Thoracic aorta endothelial cell (primary cell): ENCODE data around the gene HERPUD1. TPM values are rescaled to one million over a fixed set of nuclear protein-coding genes. Genes with fewer than 3 reads are reported as not detected.

Experiments used
- total RNA-seq: library from RNA; depleted of rRNA; stranded (reverse); fragments of >200 nt; gene quantifications from 2 replicates; pipeline ENCODE4 v1.2.3, GENCODE V29; 2012

HERPUD1 gene
- total RNA-seq = 62.1 and 67.3 TPM in 2 replicates

GRCh38 chr16:56931892-56932720 is at the start of gene HERPUD1:
HERPUD1 (plus strand) TSS chr16:56932142; CDS start chr16:56932245, 103 bp downstream.

GRCh38 chr16:56961851-56962281 is 29.9 kb downstream of the HERPUD1 start, which contains the start of gene CETP:
CETP (plus strand) TSS chr16:56961950; CDS start chr16:56961980, 30 bp downstream.

GRCh38 chr16:56988948-56989945 is 57.3 kb downstream of the HERPUD1 start, which contains the start of gene NLRC5:
NLRC5 (plus strand) TSS chr16:56989557; CDS start chr16:57020713, 31,156 bp downstream.

Other genes starting within 250 kb of the HERPUD1 start
- gene MT1X, start 249.7 kb upstream of the HERPUD1 start, total RNA-seq = 48.5 and 48.7 TPM in 2 replicates
- gene NUP93, start 202.0 kb upstream of the HERPUD1 start, total RNA-seq = 98.4 and 103 TPM in 2 replicates
- gene SLC12A3, start 66.9 kb upstream of the HERPUD1 start, total RNA-seq = not detected in 2 replicates
- gene CETP, start 29.8 kb downstream of the HERPUD1 start, total RNA-seq = 0.13 and 0.43 TPM in 2 replicates
- gene NLRC5, start 57.4 kb downstream of the HERPUD1 start, total RNA-seq = 18.0 and 21.4 TPM in 2 replicates
- gene CPNE2, start 160.4 kb downstream of the HERPUD1 start, total RNA-seq = 57.4 and 62.7 TPM in 2 replicates